GM23338 (cell line): Measurements from ENCODE around the gene FAM53B. TPM values are rescaled to one million over a fixed set of nuclear protein-coding genes. Genes with fewer than 3 reads are reported as not detected.
"Not testable (repeated sequence)": the region's sequence is repeated elsewhere in the genome, so short reads cannot be mapped to it uniquely, and the experiment has no call there.

ENCODE experiments used
- ATAC-seq: fragments of 200-7000 bp; cut with Tn5 transposase; 3 replicates; pipeline ENCODE4 v1.9.1; 2020
- DNase-seq: peaks from one replicate; pipeline ENCODE4 v3.0.0-alpha.2; 2015; ENCODE audit warnings: low spot score
- H2AFZ ChIP-seq: fragments of 200-600 bp; sonication (generic); 2 replicates; pipeline ENCODE4 v1.8.0; 2016; ENCODE audit warnings: antibody characterized with exemption, mild to moderate bottlenecking, moderate library complexity
- H3F3A ChIP-seq: fragments of 200-600 bp; sonication (generic); replicated peaks from 2 replicates; pipeline ENCODE4 v1.8.0; 2017; ENCODE audit warnings: antibody characterized with exemption, mixed run types, low read depth
- H3K27ac ChIP-seq: fragments of 200-600 bp; sonication (generic); 2 replicates; pipeline ENCODE4 v1.6.1; 2016; ENCODE audit warnings: low read depth
- H3K27me3 ChIP-seq: fragments of 200-600 bp; sonication (generic); 2 replicates; pipeline ENCODE4 v1.8.0; 2016; ENCODE audit warnings: mild to moderate bottlenecking, mixed run types, moderate library complexity; ENCODE audit not compliant: insufficient read depth
- H3K36me3 ChIP-seq: fragments of 200-600 bp; sonication (generic); 2 replicates; pipeline ENCODE4 v1.8.0; 2016; ENCODE audit warnings: mild to moderate bottlenecking; ENCODE audit not compliant: insufficient read depth
- H3K4me1 ChIP-seq: fragments of 200-600 bp; sonication (generic); 2 replicates; pipeline ENCODE4 v1.8.0; 2016; ENCODE audit warnings: mild to moderate bottlenecking, moderate library complexity; ENCODE audit not compliant: insufficient read depth
- H3K4me2 ChIP-seq: fragments of 200-600 bp; sonication (generic); 2 replicates; pipeline ENCODE4 v1.7.1; 2017; ENCODE audit warnings: mixed run types
- H3K4me3 ChIP-seq: fragments of 200-600 bp; sonication (generic); 2 replicates; pipeline ENCODE4 v1.6.1; 2016; ENCODE audit warnings: mixed run types
- H3K79me2 ChIP-seq: fragments of 200-600 bp; sonication (generic); replicated peaks from 2 replicates; pipeline ENCODE4 v1.8.0; 2017; ENCODE audit warnings: mild to moderate bottlenecking; ENCODE audit not compliant: insufficient read depth
- H3K9me2 ChIP-seq: fragments of 200-600 bp; sonication (generic); 2 replicates; pipeline ENCODE4 v1.8.0; 2017; ENCODE audit not compliant: insufficient read depth
- H4K20me1 ChIP-seq: fragments of 200-600 bp; sonication (generic); replicated peaks from 2 replicates; pipeline ENCODE4 v1.8.0; 2017; ENCODE audit warnings: mild to moderate bottlenecking; ENCODE audit not compliant: insufficient read depth
- H3K27ac Mint-ChIP-seq: 2 replicates; pipeline ENCODE4 v1.8.0; 2020; ENCODE audit warnings: inconsistent platforms, mild to moderate bottlenecking, moderate library complexity, mixed read lengths
- H3K27me3 Mint-ChIP-seq: 3 replicates; pipeline ENCODE4 v1.8.0; 2022; ENCODE audit warnings: low read depth, mild to moderate bottlenecking, moderate library complexity, mixed read lengths, inconsistent platforms; ENCODE audit not compliant: insufficient read depth, poor library complexity
- H3K36me3 Mint-ChIP-seq: 3 replicates; pipeline ENCODE4 v1.8.0; 2021; ENCODE audit warnings: low read depth, mild to moderate bottlenecking, inconsistent platforms, moderate library complexity, mixed read lengths
- H3K4me1 Mint-ChIP-seq: 3 replicates; pipeline ENCODE4 v1.8.0; 2020; ENCODE audit warnings: mild to moderate bottlenecking, inconsistent platforms, mixed read lengths
- H3K4me3 Mint-ChIP-seq: 3 replicates; pipeline ENCODE4 v1.8.0; 2021; ENCODE audit warnings: moderate library complexity, mild to moderate bottlenecking, inconsistent platforms, mixed read lengths
- H3K9me3 Mint-ChIP-seq: 3 replicates; pipeline ENCODE4 v1.8.0; 2020; ENCODE audit warnings: moderate library complexity, mild to moderate bottlenecking, inconsistent platforms, mixed read lengths
- CREB1 ChIP-seq: fragments of 250-450 bp; sonication (Bioruptor Pico); IDR thresholded peaks from 2 replicates; pipeline ENCODE4 v1.5.0; 2020; ENCODE audit warnings: low read depth, mild to moderate bottlenecking, moderate library complexity
- CTCF ChIP-seq, 2 experiments: fragments of 200-600 bp in 1 of 2; sonication (generic) in 1 of 2; conservative IDR thresholded peaks; 2 replicates each; pipeline versions ENCODE4 v1.5.1 to v1.6.1; 2016 to 2017; ENCODE audit warnings: antibody characterized with exemption in 2 of 2, low read depth in 2 of 2, mild to moderate bottlenecking in 2 of 2, moderate library complexity in 1 of 2
- ETS1 ChIP-seq: IDR thresholded peaks from 2 replicates; pipeline ENCODE4 v1.6.1; 2016; ENCODE audit warnings: antibody characterized with exemption
- EZH2 ChIP-seq: fragments of 200-600 bp; sonication (generic); IDR thresholded peaks from one replicate; pipeline ENCODE4 v1.8.0; 2017; ENCODE audit warnings: antibody characterized with exemption, mild to moderate bottlenecking, low read depth; ENCODE audit not compliant: unreplicated experiment
- EZH2phosphoT487 ChIP-seq: fragments of 200-600 bp; sonication (generic); IDR thresholded peaks from one replicate; pipeline ENCODE4 v1.8.1; 2018; ENCODE audit warnings: antibody characterized with exemption; ENCODE audit not compliant: unreplicated experiment
- NANOG ChIP-seq: IDR thresholded peaks from 2 replicates; pipeline ENCODE4 v1.6.1; 2016; ENCODE audit warnings: antibody characterized with exemption, borderline replicate concordance
- POLR2AphosphoS5 ChIP-seq: IDR thresholded peaks from 2 replicates; pipeline ENCODE4 v1.6.1; 2016; ENCODE audit warnings: antibody characterized with exemption, low read depth
- REST ChIP-seq: IDR thresholded peaks from one replicate; pipeline ENCODE4 v1.6.1; 2018; ENCODE audit warnings: antibody characterized with exemption; ENCODE audit not compliant: unreplicated experiment
- ZNF331 ChIP-seq: fragments of 250-450 bp; sonication (Bioruptor Pico); IDR thresholded peaks from 2 replicates; pipeline ENCODE4 v1.5.0; 2020; ENCODE audit warnings: low read depth, mild to moderate bottlenecking, moderate library complexity
- polyA plus RNA-seq: library from polyadenylated mRNA; unstranded; fragments of >200 nt; fragmentation: Nextera tagmentation; extraction: Ambion mirVana; gene quantifications from 2 replicates; pipeline ENCODE4 v1.2.1, GENCODE V29; 2016
- total RNA-seq: library from RNA; depleted of rRNA; stranded (reverse); fragments of >200 nt; shearing (Covaris generic); gene quantifications from 2 replicates; pipeline ENCODE4 v1.2.3, GENCODE V29; 2014
- TF ChIP-seq, protein P1 (sequence below): fragments of 250-450 bp; sonication (Bioruptor Pico); IDR thresholded peaks from 2 replicates; pipeline ENCODE4 v1.5.0; 2020; ENCODE audit warnings: mild to moderate bottlenecking, moderate library complexity

The FAM53B gene
- total and polyA plus RNA-seq, 2 experiments from 2014 or later = 3.0 to 20.3 TPM

DNA sequence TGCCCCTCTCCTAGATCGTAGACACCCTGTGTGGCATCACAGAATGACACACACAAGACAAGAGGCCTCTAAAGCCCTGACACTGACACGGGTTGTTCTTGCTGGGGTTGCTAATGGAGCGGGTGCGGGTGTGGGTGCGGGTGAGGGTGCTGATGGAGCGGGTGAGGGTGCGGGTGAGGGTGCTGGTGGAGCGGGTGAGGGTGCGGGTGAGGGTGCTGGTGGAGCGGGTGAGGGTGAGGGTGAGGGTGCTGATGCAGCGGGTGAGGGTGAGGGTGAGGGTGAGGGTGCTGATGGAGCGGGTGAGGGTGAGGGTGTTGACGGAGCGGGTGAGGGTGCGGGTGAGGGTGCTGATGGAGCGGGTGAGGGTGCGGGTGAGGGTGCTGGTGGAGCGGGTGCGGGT, 134.0 kb downstream of the FAM53B start:
- not testable (repeated sequence) for DNase-seq, H4K20me1 ChIP-seq, ATAC-seq, H3K9me3 Mint-ChIP-seq, H3K4me3 Mint-ChIP-seq, H3K9me2 ChIP-seq, H3K4me2 ChIP-seq, H3K4me1 ChIP-seq, H3F3A ChIP-seq, H3K27ac Mint-ChIP-seq, H3K27me3 ChIP-seq, H3K36me3 ChIP-seq, H3K79me2 ChIP-seq, H3K4me3 ChIP-seq, H3K36me3 Mint-ChIP-seq, H2AFZ ChIP-seq, H3K27ac ChIP-seq, H3K4me1 Mint-ChIP-seq
- peaks cover 11% of the 10 kb centered on the region for H3K27me3 Mint-ChIP-seq

- Histone ChIP-seq H3K4me3 (no peak overlapping the region), H2AFZ (no peak overlapping the region), H4K20me1 (no peaks in the 10 kb centered on the region), H3K4me1 (no peaks in the 10 kb centered on the region), H3F3A (no peaks in the 10 kb centered on the region), H3K27ac (no peak overlapping the region), H3K79me2 (no peaks in the 10 kb centered on the region), H3K9me2 (no peaks in the 10 kb centered on the region), H3K36me3 (no peaks in the 10 kb centered on the region), H3K27me3 (no peaks in the 10 kb centered on the region), H3K4me2 (no peak overlapping the region)
- H3K9me3 Mint-ChIP-seq = no peaks in the 10 kb centered on the region
- H3K27ac Mint-ChIP-seq = no peak overlapping the region
- H3K4me3 Mint-ChIP-seq = no peak overlapping the region
- DNase-seq = no peak
- ATAC-seq = no peak
- peaks cover 6% of the 10 kb centered on the region; the same call in 2 of the 3 replicates for H3K4me1 Mint-ChIP-seq
- peaks cover 9% of the 10 kb centered on the region for H3K27me3 Mint-ChIP-seq
- H3K36me3 Mint-ChIP-seq = no peaks in the 10 kb centered on the region
- TF ChIP-seq CTCF (conservative IDR thresholded peaks at IDR 0.05; ENCODE audit: low read depth in 2 of 2) (no peak), ETS1 (no peak), CREB1 (CRISPR knock-in tag) (no peak), EZH2phosphoT487 (no peak), NANOG (no peak), EZH2 (no peak), ZNF331 (CRISPR knock-in tag) (no peak), REST (no peak), POLR2AphosphoS5 (no peak)
- TF ChIP-seq, protein P1, sequence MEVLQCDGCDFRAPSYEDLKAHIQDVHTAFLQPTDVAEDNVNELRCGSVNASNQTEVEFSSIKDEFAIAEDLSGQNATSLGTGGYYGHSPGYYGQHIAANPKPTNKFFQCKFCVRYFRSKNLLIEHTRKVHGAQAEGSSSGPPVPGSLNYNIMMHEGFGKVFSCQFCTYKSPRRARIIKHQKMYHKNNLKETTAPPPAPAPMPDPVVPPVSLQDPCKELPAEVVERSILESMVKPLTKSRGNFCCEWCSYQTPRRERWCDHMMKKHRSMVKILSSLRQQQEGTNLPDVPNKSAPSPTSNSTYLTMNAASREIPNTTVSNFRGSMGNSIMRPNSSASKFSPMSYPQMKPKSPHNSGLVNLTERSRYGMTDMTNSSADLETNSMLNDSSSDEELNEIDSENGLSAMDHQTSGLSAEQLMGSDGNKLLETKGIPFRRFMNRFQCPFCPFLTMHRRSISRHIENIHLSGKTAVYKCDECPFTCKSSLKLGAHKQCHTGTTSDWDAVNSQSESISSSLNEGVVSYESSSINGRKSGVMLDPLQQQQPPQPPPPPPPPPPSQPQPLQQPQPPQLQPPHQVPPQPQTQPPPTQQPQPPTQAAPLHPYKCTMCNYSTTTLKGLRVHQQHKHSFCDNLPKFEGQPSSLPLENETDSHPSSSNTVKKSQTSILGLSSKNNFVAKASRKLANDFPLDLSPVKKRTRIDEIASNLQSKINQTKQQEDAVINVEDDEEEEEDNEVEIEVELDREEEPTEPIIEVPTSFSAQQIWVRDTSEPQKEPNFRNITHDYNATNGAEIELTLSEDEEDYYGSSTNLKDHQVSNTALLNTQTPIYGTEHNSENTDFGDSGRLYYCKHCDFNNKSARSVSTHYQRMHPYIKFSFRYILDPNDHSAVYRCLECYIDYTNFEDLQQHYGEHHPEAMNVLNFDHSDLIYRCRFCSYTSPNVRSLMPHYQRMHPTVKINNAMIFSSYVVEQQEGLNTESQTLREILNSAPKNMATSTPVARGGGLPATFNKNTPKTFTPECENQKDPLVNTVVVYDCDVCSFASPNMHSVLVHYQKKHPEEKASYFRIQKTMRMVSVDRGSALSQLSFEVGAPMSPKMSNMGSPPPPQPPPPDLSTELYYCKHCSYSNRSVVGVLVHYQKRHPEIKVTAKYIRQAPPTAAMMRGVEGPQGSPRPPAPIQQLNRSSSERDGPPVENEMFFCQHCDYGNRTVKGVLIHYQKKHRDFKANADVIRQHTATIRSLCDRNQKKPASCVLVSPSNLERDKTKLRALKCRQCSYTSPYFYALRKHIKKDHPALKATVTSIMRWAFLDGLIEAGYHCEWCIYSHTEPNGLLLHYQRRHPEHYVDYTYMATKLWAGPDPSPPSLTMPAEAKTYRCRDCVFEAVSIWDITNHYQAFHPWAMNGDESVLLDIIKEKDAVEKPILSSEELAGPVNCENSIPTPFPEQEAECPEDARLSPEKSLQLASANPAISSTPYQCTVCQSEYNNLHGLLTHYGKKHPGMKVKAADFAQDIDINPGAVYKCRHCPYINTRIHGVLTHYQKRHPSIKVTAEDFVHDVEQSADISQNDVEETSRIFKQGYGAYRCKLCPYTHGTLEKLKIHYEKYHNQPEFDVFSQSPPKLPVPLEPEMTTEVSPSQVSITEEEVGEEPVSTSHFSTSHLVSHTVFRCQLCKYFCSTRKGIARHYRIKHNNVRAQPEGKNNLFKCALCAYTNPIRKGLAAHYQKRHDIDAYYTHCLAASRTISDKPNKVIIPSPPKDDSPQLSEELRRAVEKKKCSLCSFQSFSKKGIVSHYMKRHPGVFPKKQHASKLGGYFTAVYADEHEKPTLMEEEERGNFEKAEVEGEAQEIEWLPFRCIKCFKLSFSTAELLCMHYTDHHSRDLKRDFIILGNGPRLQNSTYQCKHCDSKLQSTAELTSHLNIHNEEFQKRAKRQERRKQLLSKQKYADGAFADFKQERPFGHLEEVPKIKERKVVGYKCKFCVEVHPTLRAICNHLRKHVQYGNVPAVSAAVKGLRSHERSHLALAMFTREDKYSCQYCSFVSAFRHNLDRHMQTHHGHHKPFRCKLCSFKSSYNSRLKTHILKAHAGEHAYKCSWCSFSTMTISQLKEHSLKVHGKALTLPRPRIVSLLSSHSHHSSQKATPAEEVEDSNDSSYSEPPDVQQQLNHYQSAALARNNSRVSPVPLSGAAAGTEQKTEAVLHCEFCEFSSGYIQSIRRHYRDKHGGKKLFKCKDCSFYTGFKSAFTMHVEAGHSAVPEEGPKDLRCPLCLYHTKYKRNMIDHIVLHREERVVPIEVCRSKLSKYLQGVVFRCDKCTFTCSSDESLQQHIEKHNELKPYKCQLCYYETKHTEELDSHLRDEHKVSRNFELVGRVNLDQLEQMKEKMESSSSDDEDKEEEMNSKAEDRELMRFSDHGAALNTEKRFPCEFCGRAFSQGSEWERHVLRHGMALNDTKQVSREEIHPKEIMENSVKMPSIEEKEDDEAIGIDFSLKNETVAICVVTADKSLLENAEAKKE (CRISPR knock-in tag) = no peak
Measured at GRCh38 chr10:124609698-124610097, 134.5 kb downstream of the FAM53B start.
